GM12801 (cell line): ENCODE results near the gene PABPN1L.

Experiments used
- CTCF ChIP-seq: IDR thresholded peaks from one replicate; pipeline ENCODE4 v1.5.1; 2011; ENCODE audit warnings: control low read depth; ENCODE audit not compliant: insufficient read length; ENCODE audit errors: extremely low read depth

Gene PABPN1L

GRCh38 chr16:88906020-88906419 is 39.6 kb upstream of the PABPN1L start:
- TF ChIP-seq CTCF: no peak

GRCh38 chr16:88905563-88905962 is 39.1 kb upstream of the PABPN1L start:
- no peak for TF ChIP-seq CTCF

- no peak for TF ChIP-seq CTCF
Observed at GRCh38 chr16:88904676-88905365, 38.4 kb upstream of the PABPN1L start.

GRCh38 chr16:88903267-88903666 is 36.8 kb upstream of the PABPN1L start:
- TF ChIP-seq CTCF: no peak

GRCh38 chr16:88902744-88903143 is 36.3 kb upstream of the PABPN1L start:
- TF ChIP-seq CTCF: no peak

GRCh38 chr16:88901718-88902337 is 35.4 kb upstream of the PABPN1L start:
- TF ChIP-seq CTCF: no peak

GRCh38 chr16:88900662-88901052 is 34.2 kb upstream of the PABPN1L start:
- TF ChIP-seq CTCF: no peak
